Hematopoietic multipotent progenitor cell treated with erythropoietin and hydrocortisone succinate and interleukin-3 and kit ligand, for 17 days (in vitro differentiated cells): Measurements from ENCODE around the gene RPS5.
A peak's percentile ranks its signal among the peaks of the same experiment; 100 is the strongest.
"Not testable (repeated sequence)": the region's sequence is repeated elsewhere in the genome, so short reads cannot be mapped to it uniquely, and the experiment has no call there.

ENCODE experiments used
- DNase-seq: peaks from one replicate; pipeline ENCODE4 v3.0.0-alpha.2; 2015; ENCODE audit warnings: low spot score

The RPS5 gene

DNA sequence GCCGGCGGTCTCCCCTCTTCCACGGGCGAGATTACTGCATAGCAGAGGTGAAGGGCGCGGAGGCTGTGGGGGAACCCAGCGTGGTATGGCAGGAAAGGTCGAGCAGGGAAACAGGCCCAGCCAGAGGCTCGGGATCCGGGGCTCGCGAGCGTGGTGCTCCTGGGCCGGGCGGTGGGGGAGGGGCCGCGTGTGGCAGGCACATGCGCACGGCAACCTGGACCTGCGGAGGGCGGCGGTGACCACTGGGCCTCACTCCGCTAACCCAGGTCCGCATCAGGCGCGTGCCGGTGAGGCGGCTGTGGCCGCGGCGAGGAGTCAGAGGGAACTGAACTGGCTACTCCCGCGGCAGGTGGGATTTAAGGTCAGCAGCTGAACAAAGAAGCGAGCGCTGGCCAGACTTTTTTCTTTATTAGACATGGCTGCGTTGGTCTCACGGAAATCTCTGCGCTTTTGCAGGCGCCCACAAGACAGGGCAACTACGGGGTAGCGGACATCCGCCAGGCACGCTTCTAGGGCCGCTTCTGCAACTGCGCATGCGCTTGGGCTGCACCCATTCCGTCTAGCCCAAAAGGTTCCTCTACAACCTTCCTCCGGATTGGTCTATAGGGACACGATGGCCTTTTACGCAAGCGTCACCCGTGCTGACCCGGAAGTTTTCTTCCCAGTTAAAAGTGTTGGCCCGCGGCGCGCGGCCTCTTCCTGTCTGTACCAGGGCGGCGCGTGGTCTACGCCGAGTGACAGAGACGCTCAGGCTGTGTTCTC, at the start of gene RPS5:
Gene RPS5, plus strand, starts transcription at position 694 of the 762 bp plus-strand sequence. CDS start 869 bp downstream, outside the sequence.
- DNase-seq, result peak; percentile 98

DNA sequence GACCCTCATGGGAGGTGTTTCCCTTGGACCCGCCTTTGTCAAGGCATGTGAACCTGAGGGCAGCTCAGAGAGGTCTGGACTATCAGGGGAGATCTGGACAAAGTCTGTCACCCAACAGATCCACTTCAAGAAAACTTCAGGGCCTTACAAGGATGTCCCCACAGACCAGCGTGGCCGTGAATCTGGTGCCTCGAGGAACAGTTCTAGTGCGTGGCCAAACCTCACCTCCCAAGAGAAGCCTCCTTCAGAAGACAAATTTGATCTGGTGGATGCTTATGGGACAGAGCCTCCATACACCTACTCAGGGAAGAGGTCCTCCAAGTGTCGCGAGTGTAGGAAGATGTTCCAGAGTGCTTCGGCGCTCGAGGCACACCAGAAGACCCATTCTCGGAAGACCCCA, 48.7 kb upstream of the RPS5 start:
- DNase-seq, result no peak

DNA sequence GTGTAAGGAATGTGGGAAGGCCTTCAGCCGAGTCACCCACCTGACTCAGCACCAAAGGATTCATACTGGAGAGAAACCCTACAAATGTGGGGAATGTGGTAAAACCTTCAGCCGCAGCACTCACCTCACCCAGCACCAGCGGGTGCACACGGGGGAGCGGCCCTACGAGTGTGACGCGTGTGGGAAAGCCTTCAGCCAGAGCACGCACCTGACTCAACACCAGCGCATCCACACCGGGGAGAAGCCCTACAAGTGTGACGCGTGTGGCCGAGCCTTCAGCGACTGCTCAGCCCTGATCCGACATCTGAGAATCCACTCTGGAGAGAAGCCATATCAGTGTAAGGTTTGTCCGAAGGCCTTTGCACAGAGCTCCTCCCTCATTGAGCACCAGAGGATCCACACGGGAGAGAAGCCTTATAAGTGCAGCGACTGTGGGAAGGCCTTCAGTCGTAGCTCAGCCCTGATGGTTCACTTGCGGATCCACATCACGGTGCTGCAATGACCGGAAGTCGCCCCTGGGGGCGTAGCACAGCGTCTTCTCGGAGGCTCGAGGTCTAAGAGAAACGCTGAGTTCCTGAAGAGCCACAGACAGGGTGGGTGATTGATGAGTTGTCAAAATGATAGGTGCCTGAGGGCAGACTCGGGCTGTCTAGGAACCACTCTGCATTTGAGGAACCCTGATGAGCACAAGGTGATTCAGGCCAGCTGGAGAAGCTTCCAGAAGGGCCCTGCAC, 48.1 kb upstream of the RPS5 start:
- no peak for DNase-seq

DNA sequence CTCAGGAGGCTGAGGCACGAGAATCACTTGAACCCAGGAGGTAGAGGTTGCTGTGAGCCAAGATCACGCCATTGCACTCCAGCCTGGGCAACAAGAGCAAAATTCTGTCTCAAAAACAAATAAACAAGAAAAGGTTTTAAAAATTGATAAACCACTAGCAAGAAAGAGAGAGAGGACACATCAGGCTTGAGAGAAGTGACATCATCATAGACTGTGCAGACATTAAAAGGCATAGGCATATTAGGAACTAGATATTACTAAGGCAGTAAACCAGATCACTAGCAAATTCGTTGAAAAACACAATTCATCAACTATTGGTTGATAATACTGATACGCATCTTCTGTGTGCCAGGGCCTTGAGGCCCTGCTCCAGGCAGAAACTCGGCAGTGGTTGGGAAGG, 41.5 kb upstream of the RPS5 start:
- DNase-seq, result no peak

DNA sequence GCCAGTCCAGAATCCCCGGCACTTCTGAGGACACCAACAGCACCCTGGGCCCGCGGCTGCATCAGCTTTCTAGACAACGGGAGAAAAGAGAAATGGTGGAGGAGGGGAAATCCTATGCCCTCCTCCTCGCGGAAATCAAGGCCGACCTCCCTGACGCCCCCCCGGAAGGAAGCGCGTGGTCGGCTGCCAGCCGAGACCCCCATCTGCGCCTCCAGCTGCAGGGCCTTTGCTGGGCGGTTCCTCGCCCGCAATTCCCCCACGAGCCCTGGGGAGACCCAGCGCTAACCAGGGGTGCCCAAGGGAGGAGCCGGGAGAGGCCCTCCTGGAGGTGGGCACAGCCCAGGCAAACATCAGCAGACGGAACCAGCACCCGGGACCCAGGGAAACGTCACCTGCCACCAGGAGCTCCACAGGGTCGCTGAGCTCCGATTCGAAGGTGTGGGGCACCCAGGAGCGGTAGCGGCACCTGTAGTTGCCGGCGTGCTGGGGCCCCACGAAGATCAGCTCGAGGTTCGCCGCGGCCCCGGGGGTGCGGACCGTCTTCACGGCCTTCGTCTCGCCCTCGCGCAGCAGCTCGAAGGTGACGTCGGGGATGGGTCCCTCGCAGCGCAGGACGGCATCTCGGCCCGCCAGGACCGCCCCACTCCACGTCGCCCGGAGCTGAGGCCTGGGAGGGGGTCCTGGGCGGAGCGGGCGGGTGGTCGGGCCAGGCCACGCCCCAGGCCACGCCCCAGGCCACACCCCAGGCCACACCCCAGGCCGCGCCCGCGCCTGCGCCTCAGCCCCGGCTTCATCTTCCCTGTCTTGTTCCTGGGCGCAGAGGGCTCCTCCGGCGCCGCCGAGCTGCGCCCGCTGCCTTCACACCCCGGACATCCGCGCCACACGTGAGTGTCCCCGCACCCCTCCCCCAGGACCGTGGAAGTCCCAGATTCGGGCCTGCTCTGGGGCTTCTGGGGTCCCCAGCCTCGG, 39.8 kb upstream of the RPS5 start:
- no peak for DNase-seq

DNA sequence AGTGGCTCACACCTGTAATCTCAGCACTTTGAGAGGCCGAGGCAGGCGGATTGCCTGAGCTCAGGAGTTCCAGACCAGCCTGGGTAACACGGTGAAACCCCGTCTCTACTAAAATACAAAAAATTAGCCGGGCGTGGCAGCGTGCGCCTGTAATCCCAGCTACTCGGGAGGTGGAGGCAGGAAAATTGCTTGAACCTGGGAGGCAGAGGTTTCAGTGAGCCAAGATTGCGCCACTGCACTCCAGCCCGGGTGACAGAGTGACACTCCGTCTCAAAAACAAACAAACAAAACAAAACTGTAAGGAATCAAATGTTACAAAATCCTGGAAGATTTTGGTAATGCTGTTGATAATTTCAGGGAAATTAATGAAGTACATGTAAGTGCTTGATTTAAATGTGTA, 39.0 kb upstream of the RPS5 start:
- DNase-seq, result not testable (repeated sequence)

DNA sequence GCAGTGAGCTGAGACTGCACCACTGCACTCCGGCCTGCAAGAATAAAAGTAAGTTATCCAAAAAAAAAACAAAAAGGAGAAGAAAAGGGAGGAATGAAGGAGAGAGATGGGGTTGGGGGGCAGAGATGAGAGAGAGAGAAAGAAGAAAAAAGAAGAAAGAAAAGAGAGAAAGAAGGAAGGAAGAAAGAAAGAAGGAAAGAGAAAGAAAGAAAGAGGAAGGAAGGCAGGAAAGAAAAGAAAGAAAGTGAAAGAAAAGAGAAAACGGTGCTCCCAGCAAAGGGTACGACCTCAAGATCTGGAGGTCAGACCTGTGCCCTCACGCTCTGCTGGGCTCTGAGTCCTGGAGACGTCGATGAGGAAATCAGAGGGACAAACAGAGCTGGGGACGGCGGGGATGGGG, 37.5 kb upstream of the RPS5 start:
- no peak for DNase-seq

DNA sequence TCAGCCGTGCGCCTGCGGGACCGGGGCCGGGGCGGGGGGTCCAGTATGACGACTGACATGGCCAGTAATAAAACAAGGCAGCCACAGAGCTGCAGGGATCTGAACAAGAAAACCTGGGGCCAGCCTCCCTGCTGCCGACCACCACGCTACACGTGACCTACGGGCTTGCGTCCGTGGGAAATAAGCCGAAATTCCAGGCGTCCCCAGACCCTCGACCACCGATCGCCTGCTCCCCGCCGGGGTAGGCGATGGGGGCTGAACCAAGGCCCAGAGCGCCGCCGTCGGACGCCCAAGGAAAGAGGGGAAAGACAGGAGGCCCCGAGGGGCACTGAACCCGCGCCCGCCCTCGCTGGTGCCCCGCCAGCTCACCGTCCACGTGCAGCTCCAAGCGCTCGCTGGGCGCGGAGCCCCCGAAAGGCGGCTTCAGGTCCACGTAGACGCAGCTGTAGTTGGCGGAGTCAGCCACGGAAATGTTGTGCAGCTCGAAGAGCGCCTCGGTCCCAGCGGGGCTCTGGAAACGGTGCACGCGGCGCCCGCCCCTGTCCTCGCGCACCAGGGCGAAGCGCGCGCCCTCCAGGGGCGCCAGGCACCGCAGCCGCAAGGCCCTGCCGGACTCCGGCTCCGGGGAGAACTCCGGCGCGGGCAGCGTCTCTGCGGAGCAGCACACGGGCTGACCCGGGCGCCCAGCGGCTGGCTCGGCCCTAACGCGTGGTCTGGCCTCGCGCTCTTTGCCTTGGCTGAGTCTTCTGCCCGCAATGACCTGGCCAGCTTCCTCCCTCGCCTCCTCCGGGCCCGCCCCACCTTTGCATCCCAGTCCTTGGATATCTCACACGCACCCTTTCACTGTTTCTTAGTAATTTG, 36.8 kb upstream of the RPS5 start:
- DNase-seq, result no peak

DNA sequence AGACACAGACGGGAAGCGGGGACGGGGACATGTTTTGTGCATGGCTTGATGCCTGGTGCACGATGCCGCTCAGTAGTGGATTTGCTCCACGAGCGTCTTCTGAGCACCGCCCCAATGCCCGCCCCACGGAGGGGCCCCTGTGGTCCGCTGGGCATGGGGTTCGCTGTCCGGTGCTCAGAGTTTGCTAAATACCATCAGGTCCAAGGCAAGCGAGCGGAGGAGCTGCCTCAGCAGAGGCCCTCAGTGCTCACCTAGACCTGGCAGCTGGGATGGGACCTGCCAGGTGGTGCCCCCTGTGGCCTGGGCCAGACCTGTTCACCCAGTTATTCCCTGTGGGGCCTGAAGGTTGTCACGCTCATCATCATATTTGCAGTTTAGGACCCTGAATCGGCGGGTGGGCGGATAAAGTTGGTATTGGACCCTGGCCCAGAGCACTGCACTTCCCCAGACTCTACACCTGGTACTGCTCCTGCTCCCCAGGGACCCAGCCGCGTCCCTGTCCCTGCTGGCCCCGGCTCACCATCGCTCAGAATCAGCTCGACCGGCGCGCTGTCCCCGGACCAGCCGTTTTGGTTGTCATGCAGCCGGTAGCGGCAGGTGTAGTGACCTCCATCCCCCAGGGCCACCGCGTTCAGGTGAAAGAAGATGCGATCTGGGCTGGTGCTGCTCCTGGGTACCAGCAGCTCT, 36.1 kb upstream of the RPS5 start:
- DNase-seq, result no peak

DNA sequence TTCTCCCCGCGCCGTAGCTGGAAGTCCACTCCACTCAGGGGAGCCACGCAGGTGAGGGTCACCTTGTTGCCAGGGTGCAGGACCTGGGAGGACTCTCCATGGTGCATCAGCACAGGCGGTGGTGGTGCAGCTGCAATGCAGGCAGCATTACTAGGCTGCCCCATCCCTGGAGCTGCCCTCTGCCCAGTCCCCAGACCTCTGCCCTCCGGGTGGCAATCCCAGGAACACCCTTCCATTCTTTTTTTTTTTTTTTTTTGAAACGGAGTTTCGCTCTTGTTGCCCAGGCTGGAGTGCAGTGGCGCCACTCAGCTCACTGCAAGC, 35.6 kb upstream of the RPS5 start:
- no peak for DNase-seq

DNA sequence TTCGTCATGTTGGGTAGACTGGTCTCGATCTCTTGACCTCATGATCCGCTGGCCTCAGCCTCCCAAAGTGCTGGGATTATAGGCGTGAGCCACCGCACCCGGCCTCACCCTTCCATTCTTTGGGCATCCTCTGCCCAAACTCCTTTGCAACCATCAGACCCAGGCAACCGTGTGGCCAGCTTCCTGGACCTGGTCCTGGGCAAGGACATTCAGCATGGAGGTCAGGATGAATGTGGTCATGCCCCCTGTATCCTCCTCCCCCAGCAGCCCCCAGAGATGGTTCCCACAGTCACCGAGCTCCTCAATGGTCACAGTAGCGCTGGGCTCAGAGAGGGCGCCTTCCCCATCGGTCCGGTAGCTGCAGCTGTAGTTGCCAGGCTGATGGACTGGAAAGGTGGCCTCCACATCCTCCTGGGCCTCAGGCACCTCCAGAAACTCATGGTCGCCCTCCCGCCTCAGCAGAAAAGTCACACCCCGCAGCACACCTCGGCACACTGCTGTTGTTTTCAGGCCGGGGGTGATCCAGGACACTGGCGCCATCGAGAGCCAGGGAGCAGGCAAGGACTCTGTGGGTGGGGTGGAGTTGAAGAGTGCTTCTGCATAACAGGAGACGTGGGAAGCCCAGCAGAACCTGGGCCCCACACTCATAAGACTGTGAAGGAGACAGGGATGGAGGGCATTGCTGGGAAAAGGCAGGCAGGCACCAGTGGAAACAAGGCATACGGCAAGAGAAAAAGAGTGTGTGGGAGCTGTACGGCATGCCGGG, 34.9 kb upstream of the RPS5 start:
- DNase-seq, result no peak

DNA sequence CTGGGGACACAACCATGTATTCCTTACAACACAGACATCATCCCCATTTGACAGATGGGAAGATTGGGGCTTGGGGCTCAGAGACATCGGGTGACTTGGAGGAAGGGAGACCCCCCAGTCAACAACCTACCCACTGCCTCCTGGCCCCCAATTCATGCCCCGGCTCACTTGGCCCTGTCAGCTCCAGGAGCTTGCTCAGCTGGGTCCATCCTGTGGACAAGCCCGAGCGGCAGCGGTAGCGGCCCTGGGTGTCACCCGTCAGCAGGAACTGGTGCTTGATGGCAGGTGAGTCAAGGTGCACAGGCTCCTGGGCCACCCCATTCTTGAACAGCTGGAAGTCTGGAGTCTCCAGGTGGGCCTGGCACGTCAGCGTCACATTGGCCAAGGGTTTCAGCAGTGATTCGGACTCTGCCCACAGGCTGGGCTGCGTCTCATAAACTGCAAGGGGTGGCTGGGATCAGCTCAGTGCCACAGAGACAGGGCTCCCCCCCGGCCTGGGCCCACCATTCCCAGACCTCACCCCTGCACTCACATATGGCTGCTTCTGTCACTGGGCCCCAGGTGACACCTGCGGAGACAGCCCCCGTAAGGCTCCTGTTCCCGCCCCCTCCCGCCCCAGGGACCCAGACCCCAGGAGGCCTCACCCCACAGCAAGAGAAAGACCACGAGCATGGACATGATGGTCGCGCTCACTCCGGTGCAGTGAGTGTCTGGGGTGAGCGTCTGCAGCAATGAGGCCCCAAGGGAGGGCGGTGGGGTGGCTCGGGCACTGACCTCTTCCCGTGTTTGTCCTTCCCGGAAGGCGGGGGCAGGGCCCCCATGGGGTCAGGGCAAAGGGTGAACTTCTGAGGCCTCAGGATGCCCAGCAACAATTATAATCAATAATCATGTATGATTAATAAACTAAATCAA, 34.1 kb upstream of the RPS5 start, which contains the start of gene A1BG:
Gene A1BG, minus strand, starts transcription at position 733 of the 912 bp plus-strand sequence. Its CDS starts 55 bp downstream, at position 678.
- DNase-seq, result no peak

DNA sequence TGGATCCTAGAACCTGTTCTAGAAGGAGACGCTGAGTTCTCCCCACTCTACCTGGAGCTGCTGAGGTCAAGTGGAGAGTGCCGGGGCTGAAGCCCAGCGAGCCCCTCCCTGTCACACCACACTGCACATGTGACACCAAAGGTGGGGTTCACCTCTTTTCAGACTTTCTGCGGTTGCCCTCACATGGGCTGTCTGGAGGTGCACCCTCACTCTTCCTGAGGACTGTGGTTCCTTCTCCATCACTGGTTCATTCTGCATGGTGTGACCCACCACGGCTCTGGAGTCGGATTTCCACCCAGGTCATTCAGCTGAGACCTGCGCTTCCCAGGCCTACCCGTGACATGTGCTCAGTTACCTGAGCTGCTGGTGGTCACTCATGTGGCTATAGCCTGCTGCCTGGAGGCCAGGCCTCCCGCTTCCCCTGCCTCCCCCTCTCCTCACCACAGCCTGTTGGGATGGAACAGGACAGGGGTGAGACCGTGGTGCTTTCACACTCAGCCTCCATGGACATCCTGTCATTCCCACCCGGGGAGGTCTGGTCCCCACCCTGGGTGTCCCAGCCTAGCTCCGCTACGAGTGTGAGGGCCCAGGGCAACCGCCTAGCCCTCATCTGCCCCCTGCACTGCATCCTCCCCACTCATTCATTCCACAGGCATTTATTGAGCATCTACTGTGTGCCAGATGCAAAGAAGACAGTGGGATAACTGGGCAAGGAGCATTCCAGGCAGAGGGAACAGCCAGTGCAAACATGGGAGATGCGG, 33.2 kb upstream of the RPS5 start:
- DNase-seq, result no peak

DNA sequence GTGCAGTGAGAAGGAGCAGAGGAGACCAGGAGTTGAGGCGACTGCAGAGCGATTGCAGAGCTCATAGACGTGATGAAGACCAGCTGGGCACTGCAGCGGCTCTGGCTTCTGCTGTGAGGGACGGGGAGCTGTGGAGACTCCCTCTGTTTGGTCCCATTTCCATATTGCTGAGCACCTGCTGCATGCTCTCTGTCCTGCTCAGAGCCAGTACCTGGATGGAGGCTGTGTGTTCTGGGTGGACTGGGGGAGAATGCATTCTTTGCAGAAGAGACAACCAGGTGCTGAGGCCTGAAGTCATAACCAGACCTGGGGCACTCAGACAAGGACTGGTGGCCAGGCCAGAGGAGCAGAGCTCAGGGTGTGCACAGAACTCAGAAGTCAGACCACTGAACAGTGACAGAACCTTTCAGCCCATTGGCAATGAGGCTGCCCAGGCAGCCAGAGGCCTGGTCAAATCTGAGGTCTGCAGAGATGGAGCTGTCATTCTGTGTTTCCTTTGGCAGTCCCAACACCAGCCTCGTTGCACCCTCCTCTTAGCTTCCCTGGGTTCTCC, 32.5 kb upstream of the RPS5 start:
- no peak for DNase-seq

DNA sequence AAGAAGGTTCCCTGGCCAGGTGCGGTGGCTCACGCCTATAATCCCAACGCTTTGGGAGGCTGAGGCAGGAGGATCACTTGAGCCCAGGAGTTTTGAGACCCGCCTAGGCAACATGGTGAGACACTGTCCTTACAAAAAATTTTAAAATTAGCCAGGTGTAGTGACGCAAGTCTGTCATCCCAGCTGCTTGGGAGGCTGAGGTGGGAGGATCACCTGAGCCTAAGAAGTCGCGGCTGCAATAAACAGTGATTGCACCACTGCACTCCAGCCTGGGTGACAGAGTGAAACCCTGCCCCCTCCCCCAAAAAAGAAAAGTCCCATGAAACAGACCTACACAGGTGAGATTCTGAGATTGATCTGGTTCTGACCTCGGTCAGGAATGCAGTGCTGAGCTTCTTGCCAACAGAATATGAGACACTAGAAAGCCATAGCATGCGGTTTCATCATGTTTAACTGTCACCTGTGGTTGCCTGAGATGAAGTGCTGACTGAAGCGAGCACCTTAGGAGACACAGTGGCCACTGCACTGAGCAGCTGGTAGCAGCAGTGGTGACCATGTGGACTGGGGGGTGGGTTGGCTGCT, 31.8 kb upstream of the RPS5 start:
- DNase-seq, result no peak

DNA sequence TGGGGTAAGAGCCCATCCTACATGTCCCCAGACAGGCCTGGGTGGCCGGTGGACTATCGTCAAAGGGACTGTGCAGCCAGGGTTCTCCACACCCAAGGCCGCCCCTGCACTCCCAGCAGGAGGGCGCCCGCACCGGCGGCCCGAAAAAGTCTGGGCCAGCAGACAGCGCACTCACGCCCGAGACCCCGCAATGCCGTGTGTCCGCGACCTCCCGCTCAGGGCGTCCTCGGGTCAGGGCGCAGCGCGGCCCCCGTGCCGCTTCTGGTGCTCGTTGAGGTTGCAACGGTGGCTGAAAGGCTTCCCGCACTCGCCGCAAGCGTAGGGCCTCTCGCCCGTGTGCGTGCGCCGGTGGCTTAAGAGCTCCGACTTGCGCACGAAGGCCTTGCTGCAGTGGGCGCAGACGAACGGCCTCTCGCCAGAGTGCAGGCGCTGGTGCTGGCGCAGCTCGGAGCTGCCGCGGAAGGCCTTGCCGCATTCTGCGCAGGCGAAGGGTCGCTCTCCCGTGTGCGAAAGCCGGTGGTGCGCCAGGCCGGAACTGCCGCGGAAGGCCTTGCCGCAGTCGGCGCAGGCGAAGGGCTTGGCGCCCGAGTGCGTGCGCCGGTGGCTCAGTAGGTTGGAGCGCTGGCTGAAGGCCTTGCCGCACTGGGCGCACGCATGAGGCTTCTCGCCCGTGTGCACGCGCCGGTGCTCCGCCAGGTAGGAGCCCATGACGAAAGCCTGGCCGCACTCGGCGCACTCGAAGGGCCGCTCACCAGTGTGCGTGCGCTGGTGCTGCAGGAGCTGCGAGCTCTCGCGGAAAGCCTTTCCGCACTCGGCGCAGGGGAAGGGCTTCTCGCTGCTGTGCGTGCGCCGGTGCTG, 30.9 kb upstream of the RPS5 start:
- DNase-seq, result no peak
